ENCODE measurements around the gene DYNLL2.

DNA sequence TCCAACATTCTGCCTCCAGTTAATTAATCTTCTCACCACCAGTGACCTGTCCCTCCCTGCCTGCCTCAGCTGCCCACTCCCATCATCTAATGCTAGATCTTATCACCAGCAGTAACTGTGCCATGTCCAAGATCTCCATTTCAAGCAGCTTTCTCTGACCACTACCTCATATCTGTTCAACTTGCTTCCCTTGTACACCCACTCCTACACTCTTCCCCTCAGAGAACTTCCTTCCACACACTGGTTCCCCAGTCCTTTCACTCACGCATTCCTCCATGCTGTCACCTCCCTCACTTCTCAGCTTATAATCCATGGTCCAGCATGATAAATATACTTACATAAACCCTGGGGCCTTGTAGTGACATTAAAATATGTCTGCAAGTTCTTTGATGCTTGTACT, 31.8 kb upstream of the DYNLL2 start:
- no peak for TF ChIP-seq ZFP3 (CRISPR knock-in tag; IDR thresholded peaks at IDR 0.05)
- TF ChIP-seq, protein P1, sequence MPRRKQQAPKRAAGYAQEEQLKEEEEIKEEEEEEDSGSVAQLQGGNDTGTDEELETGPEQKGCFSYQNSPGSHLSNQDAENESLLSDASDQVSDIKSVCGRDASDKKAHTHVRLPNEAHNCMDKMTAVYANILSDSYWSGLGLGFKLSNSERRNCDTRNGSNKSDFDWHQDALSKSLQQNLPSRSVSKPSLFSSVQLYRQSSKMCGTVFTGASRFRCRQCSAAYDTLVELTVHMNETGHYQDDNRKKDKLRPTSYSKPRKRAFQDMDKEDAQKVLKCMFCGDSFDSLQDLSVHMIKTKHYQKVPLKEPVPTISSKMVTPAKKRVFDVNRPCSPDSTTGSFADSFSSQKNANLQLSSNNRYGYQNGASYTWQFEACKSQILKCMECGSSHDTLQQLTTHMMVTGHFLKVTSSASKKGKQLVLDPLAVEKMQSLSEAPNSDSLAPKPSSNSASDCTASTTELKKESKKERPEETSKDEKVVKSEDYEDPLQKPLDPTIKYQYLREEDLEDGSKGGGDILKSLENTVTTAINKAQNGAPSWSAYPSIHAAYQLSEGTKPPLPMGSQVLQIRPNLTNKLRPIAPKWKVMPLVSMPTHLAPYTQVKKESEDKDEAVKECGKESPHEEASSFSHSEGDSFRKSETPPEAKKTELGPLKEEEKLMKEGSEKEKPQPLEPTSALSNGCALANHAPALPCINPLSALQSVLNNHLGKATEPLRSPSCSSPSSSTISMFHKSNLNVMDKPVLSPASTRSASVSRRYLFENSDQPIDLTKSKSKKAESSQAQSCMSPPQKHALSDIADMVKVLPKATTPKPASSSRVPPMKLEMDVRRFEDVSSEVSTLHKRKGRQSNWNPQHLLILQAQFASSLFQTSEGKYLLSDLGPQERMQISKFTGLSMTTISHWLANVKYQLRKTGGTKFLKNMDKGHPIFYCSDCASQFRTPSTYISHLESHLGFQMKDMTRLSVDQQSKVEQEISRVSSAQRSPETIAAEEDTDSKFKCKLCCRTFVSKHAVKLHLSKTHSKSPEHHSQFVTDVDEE (CRISPR knock-in tag; IDR thresholded peaks at IDR 0.05) = no peak
- TF ChIP-seq TOX (CRISPR knock-in tag; IDR thresholded peaks at IDR 0.05; ENCODE audit: borderline replicate concordance) = no peak
- no peak for TF ChIP-seq CSDC2 (CRISPR knock-in tag; IDR thresholded peaks at IDR 0.05)
- TF ChIP-seq ZFP30 (CRISPR knock-in tag; IDR thresholded peaks at IDR 0.05) = no peak
- TF ChIP-seq SNAI2 (CRISPR knock-in tag; IDR thresholded peaks at IDR 0.05) = no peak
